ENCODE data around the gene KIF2C.

Gene KIF2C

GRCh38 chr1:44785501-44786137 is 46.0 kb downstream of the KIF2C start:
- DNase-seq (ENCODE audit: low read depth), result no peak
- peak overlapping the region; percentile 36 for H3K4me3 ChIP-seq (ENCODE audit: control insufficient read depth, low read depth, low read length)
- no peak for TF ChIP-seq CTCF (conservative IDR thresholded peaks at IDR 0.05; ENCODE audit: control insufficient read depth, insufficient read depth, low read depth, low read length)

- TF ChIP-seq CTCF (conservative IDR thresholded peaks at IDR 0.05; ENCODE audit: control insufficient read depth, insufficient read depth, low read depth, low read length), result peak; percentile 93
- DNase-seq (ENCODE audit: low read depth), result peak; percentile 58
- H3K4me3 ChIP-seq (ENCODE audit: control insufficient read depth, low read depth, low read length), result peak overlapping the region; percentile 36
These were observed 46.7 kb downstream of the KIF2C start for GRCh38 chr1:44786138-44786840.

- H3K4me3 ChIP-seq (ENCODE audit: control insufficient read depth, low read depth, low read length), result no peak overlapping the region
- DNase-seq (ENCODE audit: low read depth), result no peak
- no peak for TF ChIP-seq CTCF (conservative IDR thresholded peaks at IDR 0.05; ENCODE audit: control insufficient read depth, insufficient read depth, low read depth, low read length)
These were observed 47.3 kb downstream of the KIF2C start for GRCh38 chr1:44786841-44787426.

GRCh38 chr1:44787506-44787905 is 47.9 kb downstream of the KIF2C start:
- no peak for DNase-seq (ENCODE audit: low read depth)

GRCh38 chr1:44788120-44788860 is 48.7 kb downstream of the KIF2C start, which contains the start of gene BEST4:
Gene BEST4 (minus strand): TSS chr1:44788170. CDS start chr1:44787705, 465 bp downstream.
- DNase-seq (ENCODE audit: low read depth), result no peak
- no peak within 1 kb of the TSS for H3K4me3 ChIP-seq (ENCODE audit: control insufficient read depth, low read depth, low read length)
- no peak for TF ChIP-seq CTCF (conservative IDR thresholded peaks at IDR 0.05; ENCODE audit: control insufficient read depth, insufficient read depth, low read depth, low read length)

More at GRCh38 chr1:44787506-44787905, 47.9 kb downstream of the KIF2C start:
- no peak for TF ChIP-seq CTCF (conservative IDR thresholded peaks at IDR 0.05; ENCODE audit: control insufficient read depth, insufficient read depth, low read depth, low read length)
- no peak overlapping the region for H3K4me3 ChIP-seq (ENCODE audit: control insufficient read depth, low read depth, low read length)

- no peak overlapping the region for H3K4me3 ChIP-seq (ENCODE audit: control insufficient read depth, low read depth, low read length)
- no peak for TF ChIP-seq CTCF (conservative IDR thresholded peaks at IDR 0.05; ENCODE audit: control insufficient read depth, insufficient read depth, low read depth, low read length)
- no peak for DNase-seq (ENCODE audit: low read depth)
These were observed 51.5 kb downstream of the KIF2C start for GRCh38 chr1:44790968-44791801.
